Ishikawa (cell line): ENCODE measurements around the gene IMPG2.

Source experiments
- CEBPB ChIP-seq: IDR thresholded peaks from 2 replicates; pipeline ENCODE4 v1.6.1; 2012
- CREB1 ChIP-seq: IDR thresholded peaks from 2 replicates; pipeline ENCODE4 v1.6.1; 2012; ENCODE audit warnings: low read depth
- EGR1 ChIP-seq: IDR thresholded peaks from 2 replicates; pipeline ENCODE4 v1.6.1; 2012
- EP300 ChIP-seq: IDR thresholded peaks from 2 replicates; pipeline ENCODE4 v1.6.1; 2012; ENCODE audit warnings: borderline replicate concordance
- FOXM1 ChIP-seq: IDR thresholded peaks from 2 replicates; pipeline ENCODE4 v1.6.1; 2012; ENCODE audit warnings: low read depth, borderline replicate concordance
- MAX ChIP-seq: IDR thresholded peaks from 2 replicates; pipeline ENCODE4 v1.6.1; 2012
- NFIC ChIP-seq: IDR thresholded peaks from 2 replicates; pipeline ENCODE4 v1.6.1; 2012
- RAD21 ChIP-seq: IDR thresholded peaks from 2 replicates; pipeline ENCODE4 v1.6.1; 2012; ENCODE audit warnings: low read depth
- REST ChIP-seq: IDR thresholded peaks from 2 replicates; pipeline ENCODE4 v1.6.1; 2012; ENCODE audit warnings: low read depth, mild to moderate bottlenecking
- TAF1 ChIP-seq: IDR thresholded peaks from 2 replicates; pipeline ENCODE4 v1.6.1; 2012; ENCODE audit warnings: low read depth, mild to moderate bottlenecking
- TCF12 ChIP-seq: IDR thresholded peaks from 2 replicates; pipeline ENCODE4 v1.6.1; 2012; ENCODE audit warnings: low read depth
- TEAD4 ChIP-seq: IDR thresholded peaks from 2 replicates; pipeline ENCODE4 v1.6.1; 2012
- USF1 ChIP-seq: IDR thresholded peaks from 2 replicates; pipeline ENCODE4 v1.6.1; 2012
- YY1 ChIP-seq: IDR thresholded peaks from 2 replicates; pipeline ENCODE4 v1.6.1; 2012; ENCODE audit warnings: low read depth
- ZBTB7A ChIP-seq: IDR thresholded peaks from 2 replicates; pipeline ENCODE4 v1.6.1; 2012; ENCODE audit warnings: low read depth

The IMPG2 gene

GRCh38 chr3:101255441-101255840, 64.9 kb downstream of the IMPG2 start:
- no peak for TF ChIP-seq YY1
- no peak for TF ChIP-seq REST
- no peak for TF ChIP-seq USF1
- TF ChIP-seq CREB1 = no peak
- TF ChIP-seq NFIC = no peak
- TF ChIP-seq CEBPB = no peak
- no peak for TF ChIP-seq TCF12
- no peak for TF ChIP-seq MAX
- TF ChIP-seq EGR1 = no peak
- no peak for TF ChIP-seq ZBTB7A
- no peak for TF ChIP-seq TEAD4
- TF ChIP-seq FOXM1 = no peak
- no peak for TF ChIP-seq TAF1
- TF ChIP-seq EP300 = no peak
- no peak for TF ChIP-seq RAD21

GRCh38 chr3:101253396-101253795, 67.0 kb downstream of the IMPG2 start:
- TF ChIP-seq CREB1 = no peak
- no peak for TF ChIP-seq EP300

GRCh38 chr3:101252945-101253344, 67.4 kb downstream of the IMPG2 start:
- TF ChIP-seq EGR1 = no peak
- no peak for TF ChIP-seq TAF1
- TF ChIP-seq CREB1 = no peak
- TF ChIP-seq FOXM1 = no peak
- no peak for TF ChIP-seq ZBTB7A
- no peak for TF ChIP-seq CEBPB
- TF ChIP-seq EP300 = no peak
- no peak for TF ChIP-seq REST
- no peak for TF ChIP-seq TCF12

GRCh38 chr3:101252307-101252706, 68.1 kb downstream of the IMPG2 start:
- no peak for TF ChIP-seq FOXM1
- TF ChIP-seq CEBPB = no peak
- TF ChIP-seq MAX = no peak
- TF ChIP-seq TCF12 = no peak
- TF ChIP-seq USF1 = no peak
- no peak for TF ChIP-seq RAD21
- no peak for TF ChIP-seq NFIC
- TF ChIP-seq TEAD4 = no peak
- TF ChIP-seq CREB1 = no peak
- TF ChIP-seq EGR1 = no peak
- no peak for TF ChIP-seq REST

- TF ChIP-seq NFIC (no peak), MAX (no peak), CREB1 (no peak), ZBTB7A (no peak), REST (no peak), TAF1 (no peak), FOXM1 (no peak), TCF12 (no peak), YY1 (no peak), TEAD4 (no peak), USF1 (no peak), EP300 (no peak), CEBPB (no peak), RAD21 (no peak), EGR1 (no peak)
Observed at GRCh38 chr3:101251441-101251840, 68.9 kb downstream of the IMPG2 start.
